ENCODE measurements around the gene ITPR2.
"Not testable (repeated sequence)": the region's sequence is repeated elsewhere in the genome, so short reads cannot be mapped to it uniquely, and the experiment has no call there.

The ITPR2 gene

GRCh38 chr12:26323673-26324072 lies 509.3 kb downstream of the ITPR2 start:
- no peak for DNase-seq

GRCh38 chr12:26319511-26319910 lies 513.5 kb downstream of the ITPR2 start:
- DNase-seq: peak; percentile 63 to 80 (median 70)

- DNase-seq: peak; percentile 72 to 84 (median 75)
These were observed 514.3 kb downstream of the ITPR2 start for GRCh38 chr12:26318661-26319068.

- DNase-seq: peak; percentile 58 to 79 (median 75)
These were observed 514.9 kb downstream of the ITPR2 start for GRCh38 chr12:26317942-26318575.

- not testable (repeated sequence) for DNase-seq
These were observed 518.9 kb downstream of the ITPR2 start for GRCh38 chr12:26314103-26314502.

GRCh38 chr12:26310489-26310888 lies 522.5 kb downstream of the ITPR2 start:
- not testable (repeated sequence) for DNase-seq

- DNase-seq: no peak
These were observed 523.4 kb downstream of the ITPR2 start for GRCh38 chr12:26309634-26310033.

- DNase-seq: no peak
These were observed 528.7 kb downstream of the ITPR2 start for GRCh38 chr12:26304273-26304672.

- no peak for DNase-seq
These were observed 529.6 kb downstream of the ITPR2 start for GRCh38 chr12:26303418-26303817.

GRCh38 chr12:26302776-26303175 lies 530.2 kb downstream of the ITPR2 start:
- peak; percentile 39 to 49 (median 46) for DNase-seq

GRCh38 chr12:26299751-26300150 lies 533.2 kb downstream of the ITPR2 start:
- no peak for DNase-seq

- DNase-seq: peak; percentile 83 to 96 (median 93)
These were observed 534.0 kb downstream of the ITPR2 start for GRCh38 chr12:26298785-26299621.

GRCh38 chr12:26297396-26298070 lies 535.5 kb downstream of the ITPR2 start:
- DNase-seq: peak; percentile 60 to 77 (median 62)

- no peak for DNase-seq
These were observed 538.0 kb downstream of the ITPR2 start for GRCh38 chr12:26295001-26295400.

- DNase-seq: no peak
These were observed 539.4 kb downstream of the ITPR2 start for GRCh38 chr12:26293612-26294011.

- DNase-seq: no peak
These were observed 540.4 kb downstream of the ITPR2 start for GRCh38 chr12:26292596-26292995.

GRCh38 chr12:26290565-26290964 lies 542.4 kb downstream of the ITPR2 start:
- no peak for DNase-seq

- no peak for DNase-seq
These were observed 545.2 kb downstream of the ITPR2 start for GRCh38 chr12:26287671-26288381.

Data from suppressor macrophage treated with lipopolysaccharide for 1 hour (primary cell).